Vagina (tissue), 2 donors: ENCODE measurements around the gene PEPD.

Experiments
- CTCF ChIP-seq, 3 experiments: fragments of 450-650 bp in 2 of 3; fragments of 200-600 bp in 1 of 3; sonication (generic) in 1 of 3; IDR thresholded peaks; one replicate each; pipeline ENCODE4 v1.5.1; 2017 to 2019; ENCODE audit warnings: antibody characterized with exemption in 3 of 3, mild to moderate bottlenecking in 2 of 3, moderate library complexity in 2 of 3
- POLR2A ChIP-seq, 2 donors: fragments of 450-650 bp; IDR thresholded peaks; one replicate each; pipeline ENCODE4 v1.6.1; 2017; ENCODE audit warnings: antibody characterized with exemption in 2 of 2, mild to moderate bottlenecking in 2 of 2, moderate library complexity in 2 of 2
- POLR2AphosphoS5 ChIP-seq, 2 donors: sonication (generic); formaldehyde crosslinking; IDR thresholded peaks; one replicate each; pipeline ENCODE4 v1.9.0; 2017; ENCODE audit warnings: antibody characterized with exemption in 2 of 2, mild to moderate bottlenecking in 2 of 2, low read depth in 1 of 2; ENCODE audit not compliant: insufficient read depth in 1 of 2

GRCh38 chr19:33506498-33506897 lies 15.1 kb downstream of the PEPD start:
- TF ChIP-seq CTCF (IDR thresholded peaks at IDR 0.05): no peak
- TF ChIP-seq POLR2AphosphoS5 (IDR thresholded peaks at IDR 0.05; ENCODE audit: insufficient read depth in 1 of 2, low read depth in 1 of 2): no peak
- no peak for TF ChIP-seq POLR2A (IDR thresholded peaks at IDR 0.05)
